ENCODE results near the gene EHMT1.
"Not testable (repeated sequence)": the region's sequence is repeated elsewhere in the genome, so short reads cannot be mapped to it uniquely, and the experiment has no call there.

Gene EHMT1

GRCh38 chr9:137873858-137874362 is 255.1 kb downstream of the EHMT1 start:
- Histone ChIP-seq H3K36me3 (ENCODE audit: low read depth) (no peaks in the 10 kb centered on the region), H3K9me3 (ENCODE audit: severe bottlenecking) (no peaks in the 10 kb centered on the region), H3K4me1 (ENCODE audit: insufficient read depth, poor library complexity, severe bottlenecking) (no peaks in the 10 kb centered on the region), H3K4me3 (ENCODE audit: severe bottlenecking) (no peak overlapping the region), H3K27ac (ENCODE audit: poor library complexity, severe bottlenecking) (no peak overlapping the region), H3K27me3 (ENCODE audit: insufficient read depth, poor library complexity, severe bottlenecking) (peaks cover 17% of the 10 kb centered on the region)
- DNase-seq (ENCODE audit: low spot score) (no peak), ATAC-seq (ENCODE audit: low read depth) (no peak)
- TF ChIP-seq CTCF (IDR thresholded peaks at IDR 0.05; ENCODE audit: poor library complexity, severe bottlenecking), result no peak

- H3K36me3 ChIP-seq (ENCODE audit: low read depth), result no peaks in the 10 kb centered on the region
- no peaks in the 10 kb centered on the region for H3K4me1 ChIP-seq (ENCODE audit: insufficient read depth, poor library complexity, severe bottlenecking)
- DNase-seq (ENCODE audit: low spot score) (no peak), ATAC-seq (ENCODE audit: low read depth) (no peak)
- peaks cover 19% of the 10 kb centered on the region for H3K27me3 ChIP-seq (ENCODE audit: insufficient read depth, poor library complexity, severe bottlenecking)
- H3K4me3 ChIP-seq (ENCODE audit: severe bottlenecking), result no peak overlapping the region
- no peaks in the 10 kb centered on the region for H3K9me3 ChIP-seq (ENCODE audit: severe bottlenecking)
- H3K27ac ChIP-seq (ENCODE audit: poor library complexity, severe bottlenecking), result no peak overlapping the region
- no peak for TF ChIP-seq CTCF (IDR thresholded peaks at IDR 0.05; ENCODE audit: poor library complexity, severe bottlenecking)
These were observed 256.5 kb downstream of the EHMT1 start for GRCh38 chr9:137875354-137875753.

- ATAC-seq (ENCODE audit: low read depth), result no peak
These were observed 257.0 kb downstream of the EHMT1 start for GRCh38 chr9:137875846-137876245.

GRCh38 chr9:137876269-137876668 is 257.5 kb downstream of the EHMT1 start:
- H3K4me1 ChIP-seq (ENCODE audit: insufficient read depth, poor library complexity, severe bottlenecking), result no peaks in the 10 kb centered on the region
- peaks cover 19% of the 10 kb centered on the region for H3K27me3 ChIP-seq (ENCODE audit: insufficient read depth, poor library complexity, severe bottlenecking)
- DNase-seq (ENCODE audit: low spot score) (no peak), ATAC-seq (ENCODE audit: low read depth) (no peak)
- no peak overlapping the region for H3K27ac ChIP-seq (ENCODE audit: poor library complexity, severe bottlenecking)
- TF ChIP-seq CTCF (IDR thresholded peaks at IDR 0.05; ENCODE audit: poor library complexity, severe bottlenecking), result no peak
- H3K4me3 ChIP-seq (ENCODE audit: severe bottlenecking), result no peak overlapping the region
- no peaks in the 10 kb centered on the region for H3K9me3 ChIP-seq (ENCODE audit: severe bottlenecking)
- no peaks in the 10 kb centered on the region for H3K36me3 ChIP-seq (ENCODE audit: low read depth)

More at GRCh38 chr9:137875846-137876245, 257.0 kb downstream of the EHMT1 start:
- H3K4me3 ChIP-seq (ENCODE audit: severe bottlenecking), result no peak overlapping the region
- H3K9me3 ChIP-seq (ENCODE audit: severe bottlenecking), result no peaks in the 10 kb centered on the region
- no peak for DNase-seq (ENCODE audit: low spot score)
- no peak overlapping the region for H3K27ac ChIP-seq (ENCODE audit: poor library complexity, severe bottlenecking)
- H3K4me1 ChIP-seq (ENCODE audit: insufficient read depth, poor library complexity, severe bottlenecking), result no peaks in the 10 kb centered on the region
- peaks cover 19% of the 10 kb centered on the region for H3K27me3 ChIP-seq (ENCODE audit: insufficient read depth, poor library complexity, severe bottlenecking)
- H3K36me3 ChIP-seq (ENCODE audit: low read depth), result no peaks in the 10 kb centered on the region
- TF ChIP-seq CTCF (IDR thresholded peaks at IDR 0.05; ENCODE audit: poor library complexity, severe bottlenecking), result no peak

GRCh38 chr9:137876781-137877386 is 258.1 kb downstream of the EHMT1 start:
- Histone ChIP-seq H3K4me3 (ENCODE audit: severe bottlenecking) (peak overlapping the region; percentile 21), H3K27ac (ENCODE audit: poor library complexity, severe bottlenecking) (no peak overlapping the region), H3K4me1 (ENCODE audit: insufficient read depth, poor library complexity, severe bottlenecking) (no peaks in the 10 kb centered on the region), H3K36me3 (ENCODE audit: low read depth) (no peaks in the 10 kb centered on the region), H3K27me3 (ENCODE audit: insufficient read depth, poor library complexity, severe bottlenecking) (peaks cover 19% of the 10 kb centered on the region), H3K9me3 (ENCODE audit: severe bottlenecking) (no peaks in the 10 kb centered on the region)
- DNase-seq (ENCODE audit: low spot score) (no peak), ATAC-seq (ENCODE audit: low read depth) (no peak)
- TF ChIP-seq CTCF (IDR thresholded peaks at IDR 0.05; ENCODE audit: poor library complexity, severe bottlenecking), result no peak

GRCh38 chr9:137877506-137878122 is 258.8 kb downstream of the EHMT1 start, which contains the start of gene CACNA1B:
TSS of gene CACNA1B (plus strand) at chr9:137877782. CDS start at chr9:137877934, 152 bp downstream.
- H3K27ac ChIP-seq (ENCODE audit: poor library complexity, severe bottlenecking); DNase-seq (ENCODE audit: low spot score); H3K9me3 ChIP-seq (ENCODE audit: severe bottlenecking); H3K4me1 ChIP-seq (ENCODE audit: insufficient read depth, poor library complexity, severe bottlenecking); H3K36me3 ChIP-seq (ENCODE audit: low read depth): not testable (repeated sequence)
- Histone ChIP-seq H3K27me3 (ENCODE audit: insufficient read depth, poor library complexity, severe bottlenecking) (peaks cover 19% of the 10 kb centered on the region), H3K4me3 (ENCODE audit: severe bottlenecking) (peak within 1 kb of the TSS; percentile 21)
- peak; percentile 24; the same call in 2 of the 3 replicates for ATAC-seq (ENCODE audit: low read depth)

Data from RWPE2 (cell line).